GM19035 (cell line): Measurements from ENCODE around the gene IGF1R.

Source experiments
- ATAC-seq: cut with Tn5 transposase; IDR thresholded peaks from one replicate; pipeline ENCODE4 v1.9.1; 2021; ENCODE audit not compliant: unreplicated experiment

IGF1R gene

GRCh38 chr15:98648654-98649471 lies 524 bp downstream of the IGF1R start:
- ATAC-seq = peak; percentile 30

GRCh38 chr15:98649472-98650416 lies 1.4 kb downstream of the IGF1R start:
- ATAC-seq = no peak

DNA sequence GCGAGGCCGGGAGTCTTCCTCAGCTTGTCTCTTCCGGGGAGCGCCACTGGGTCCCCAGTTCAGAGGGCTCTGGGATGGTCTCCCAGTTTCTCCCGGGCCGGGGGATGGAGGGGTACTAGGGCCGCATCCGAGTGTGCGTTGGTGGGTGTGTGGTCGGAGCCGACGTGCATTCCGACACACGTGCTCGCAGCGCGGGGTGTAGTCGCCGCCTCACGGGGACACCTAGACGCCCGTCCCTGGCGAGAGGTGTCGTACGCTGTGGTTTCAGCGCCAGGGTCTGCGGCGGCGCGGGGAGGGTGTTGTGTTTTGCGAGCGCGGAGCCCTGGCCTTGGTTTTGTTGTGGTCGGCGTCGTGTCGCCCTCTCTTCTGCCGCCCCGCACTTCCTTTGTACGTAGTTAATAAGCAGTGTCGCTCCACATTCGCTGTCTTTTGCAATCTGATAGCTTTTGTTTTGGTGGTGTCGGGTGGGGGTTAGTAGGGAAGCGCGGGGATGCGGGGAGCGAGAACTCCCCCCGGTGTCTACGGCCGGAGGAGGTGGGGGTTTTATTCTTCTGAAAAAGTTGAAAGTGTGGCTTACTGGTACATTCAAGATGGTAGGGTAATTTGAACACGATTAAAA lies 2.2 kb downstream of the IGF1R start:
- ATAC-seq = no peak

- no peak for ATAC-seq
Measured at GRCh38 chr15:98651036-98651481, 2.7 kb downstream of the IGF1R start.

GRCh38 chr15:98651581-98652220 lies 3.4 kb downstream of the IGF1R start:
- no peak for ATAC-seq

- no peak for ATAC-seq
Measured at GRCh38 chr15:98653686-98654085, 5.3 kb downstream of the IGF1R start.

- ATAC-seq = no peak
Measured at GRCh38 chr15:98654790-98655360, 6.5 kb downstream of the IGF1R start.

DNA sequence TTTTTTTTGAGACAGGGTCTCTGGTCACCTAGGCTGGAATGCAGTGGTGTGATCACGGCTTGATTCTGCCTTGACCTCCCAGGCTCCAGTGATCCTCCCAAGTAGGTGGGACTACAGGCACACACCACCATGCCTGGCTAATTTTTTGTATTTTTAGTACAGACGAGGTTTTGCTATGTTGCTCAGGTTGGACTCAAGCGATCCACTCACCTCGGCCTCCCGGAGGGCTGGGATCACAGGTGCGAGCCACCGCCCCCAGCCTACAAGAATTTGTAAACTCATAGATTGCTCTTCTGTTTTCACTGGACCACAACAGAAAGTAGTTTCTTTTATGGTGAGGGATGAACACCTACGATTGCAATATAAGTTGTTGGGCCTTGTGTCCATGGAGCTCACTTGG lies 7.4 kb downstream of the IGF1R start:
- ATAC-seq = no peak

GRCh38 chr15:98657721-98658120 lies 9.4 kb downstream of the IGF1R start:
- no peak for ATAC-seq

- peak; percentile 95 for ATAC-seq
Measured at GRCh38 chr15:98658831-98659699, 10.7 kb downstream of the IGF1R start.

DNA sequence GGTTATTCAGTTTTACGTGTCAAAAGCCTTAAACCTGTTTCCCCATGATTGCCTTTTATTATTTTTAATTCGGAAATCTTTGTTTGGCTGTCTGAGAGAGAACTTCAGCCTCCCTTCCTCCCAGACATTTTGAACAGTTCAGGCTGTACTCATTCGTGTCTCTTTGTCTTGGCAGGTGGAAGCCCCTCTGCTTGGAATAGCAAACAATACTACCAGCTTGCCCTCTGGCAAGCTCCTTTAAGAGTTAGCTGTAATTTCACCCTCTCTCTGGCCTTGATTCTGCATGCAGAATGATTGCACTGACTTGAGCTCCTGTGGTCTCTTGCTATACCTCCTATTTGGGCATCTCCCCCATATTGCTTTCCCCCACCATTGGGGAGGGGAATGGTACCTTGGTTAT lies 11.7 kb downstream of the IGF1R start:
- ATAC-seq = no peak

- no peak for ATAC-seq
Measured at GRCh38 chr15:98663045-98663444, 14.7 kb downstream of the IGF1R start.

- no peak for ATAC-seq
Measured at GRCh38 chr15:98663606-98664005, 15.3 kb downstream of the IGF1R start.

GRCh38 chr15:98666441-98666840 lies 18.1 kb downstream of the IGF1R start:
- ATAC-seq = no peak

- no peak for ATAC-seq
Measured at GRCh38 chr15:98666841-98667240, 18.5 kb downstream of the IGF1R start.

DNA sequence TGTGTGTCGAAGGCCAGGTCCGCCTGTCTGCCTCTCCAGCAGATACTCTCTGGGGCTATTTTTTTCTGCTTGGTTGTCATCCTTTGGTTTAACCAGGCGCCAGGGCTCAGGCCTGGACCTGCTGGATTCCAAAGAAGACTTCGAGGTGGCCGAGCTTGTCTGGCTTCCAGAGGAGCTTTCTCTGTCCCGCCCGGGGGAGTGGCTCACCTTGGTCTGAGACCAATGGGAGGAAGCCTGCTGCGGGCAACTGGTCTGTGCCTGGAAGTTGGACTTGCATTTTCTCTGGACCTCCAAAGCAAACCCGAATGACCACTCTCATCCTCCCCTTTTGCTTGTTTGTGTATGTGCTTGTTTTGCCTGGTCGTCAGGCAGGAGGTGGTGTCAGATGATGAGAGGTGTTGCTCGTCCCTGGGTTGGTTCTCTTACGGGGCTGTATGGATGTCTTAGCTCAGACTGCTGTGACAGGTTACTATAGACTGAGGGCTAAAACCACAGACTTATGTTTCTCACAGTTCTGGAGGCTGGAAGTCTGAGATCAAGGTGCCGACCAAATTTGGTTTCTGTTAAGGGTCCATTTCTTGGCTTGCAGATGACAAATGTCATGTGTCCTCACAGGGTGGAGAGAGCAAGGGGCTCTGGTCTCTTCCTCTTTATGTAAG lies 19.3 kb downstream of the IGF1R start:
- no peak for ATAC-seq

DNA sequence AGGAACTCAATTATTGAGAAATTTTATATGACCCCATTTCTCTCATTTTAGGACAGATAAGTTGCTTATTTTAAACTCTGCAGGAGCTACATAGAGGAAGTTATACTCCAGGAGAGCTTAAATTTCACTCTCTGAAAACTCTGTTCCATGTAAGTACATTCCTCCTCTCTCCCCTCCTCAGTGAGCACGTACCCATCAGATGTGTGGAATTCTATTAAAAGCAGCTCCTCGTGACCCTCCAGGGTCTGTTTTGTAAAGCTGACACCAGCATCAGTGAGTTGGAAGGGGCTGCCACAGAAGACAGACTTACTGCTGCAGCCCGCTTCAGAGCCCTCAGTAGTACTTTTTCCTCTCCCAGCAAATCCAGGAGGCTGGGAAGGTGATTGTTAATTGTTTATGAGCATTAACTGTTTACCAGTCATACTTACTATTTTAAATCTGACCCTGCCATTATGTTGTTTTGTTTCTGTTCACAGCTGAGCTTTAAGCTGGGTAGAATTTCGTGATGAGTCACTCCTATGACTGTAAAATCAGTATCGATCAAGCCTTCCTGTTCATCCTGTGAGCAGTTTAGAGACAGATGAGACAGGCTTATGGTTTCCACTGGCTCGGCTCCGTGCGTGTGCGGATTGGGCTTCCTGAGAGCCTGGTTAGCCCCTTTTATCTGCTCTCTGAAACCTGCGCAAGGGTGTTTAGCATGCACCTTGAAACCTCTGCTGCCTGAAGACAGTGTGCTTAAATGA lies 20.4 kb downstream of the IGF1R start:
- no peak for ATAC-seq

- no peak for ATAC-seq
Measured at GRCh38 chr15:98669638-98670037, 21.3 kb downstream of the IGF1R start.
